Trophoblast cell (in vitro differentiated cells and primary cell): Measurements from ENCODE around the gene OPTC.

ENCODE experiments used
- DNase-seq, 2 donors: peaks; one replicate each; pipeline ENCODE4 v3.0.0-alpha.2; 2016
- H2AFZ ChIP-seq: 2 replicates; pipeline ENCODE4 v1.6.1; 2013; ENCODE audit warnings: low read length, moderate library complexity, mild to moderate bottlenecking; ENCODE audit not compliant: insufficient read depth, poor library complexity
- H2AK5ac ChIP-seq: 2 replicates; pipeline ENCODE4 v1.6.1; 2013; ENCODE audit warnings: mild to moderate bottlenecking, low read length
- H2BK120ac ChIP-seq: 2 replicates; pipeline ENCODE4 v1.6.1; 2013; ENCODE audit warnings: low read length, mild to moderate bottlenecking, moderate library complexity; ENCODE audit not compliant: insufficient read depth, poor library complexity
- H2BK12ac ChIP-seq: 2 replicates; pipeline ENCODE4 v1.6.1; 2013; ENCODE audit warnings: mild to moderate bottlenecking, low read length, moderate library complexity
- H2BK5ac ChIP-seq: 2 replicates; pipeline ENCODE4 v1.6.1; 2013; ENCODE audit warnings: low read length, low read depth, moderate library complexity, mild to moderate bottlenecking; ENCODE audit not compliant: poor library complexity
- H3K14ac ChIP-seq: 2 replicates; pipeline ENCODE4 v1.6.1; 2013; ENCODE audit warnings: mild to moderate bottlenecking, low read length
- H3K18ac ChIP-seq: 2 replicates; pipeline ENCODE4 v1.6.1; 2013; ENCODE audit warnings: mild to moderate bottlenecking, low read length
- H3K23ac ChIP-seq: 2 replicates; pipeline ENCODE4 v1.6.1; 2013; ENCODE audit warnings: low read length
- H3K27ac ChIP-seq: 2 replicates; pipeline ENCODE4 v1.5.1; 2013; ENCODE audit warnings: low read depth, mild to moderate bottlenecking, inconsistent platforms, low read length, moderate library complexity
- H3K27me3 ChIP-seq: 2 replicates; pipeline ENCODE4 v1.6.1; 2013; ENCODE audit warnings: inconsistent platforms, mild to moderate bottlenecking, low read length, moderate library complexity; ENCODE audit not compliant: insufficient read depth
- H3K36me3 ChIP-seq, 2 experiments: 1 replicate in 1 of 2; 2 replicates in 1 of 2; pipeline ENCODE4 v1.6.1; 2013; ENCODE audit warnings: low read length in 2 of 2, mild to moderate bottlenecking in 2 of 2, moderate library complexity in 1 of 2; ENCODE audit not compliant: insufficient read depth in 2 of 2, control insufficient read depth in 1 of 2
- H3K4ac ChIP-seq: 2 replicates; pipeline ENCODE4 v1.6.1; 2013; ENCODE audit warnings: low read depth, mild to moderate bottlenecking, low read length, moderate library complexity
- H3K4me1 ChIP-seq, 2 experiments: 1 replicate in 1 of 2; 2 replicates in 1 of 2; pipeline ENCODE4 v1.6.1; 2013; ENCODE audit warnings: low read length in 2 of 2, mild to moderate bottlenecking in 2 of 2, moderate library complexity in 1 of 2; ENCODE audit not compliant: insufficient read depth in 2 of 2, control insufficient read depth in 1 of 2
- H3K4me2 ChIP-seq: 2 replicates; pipeline ENCODE4 v1.6.1; 2013; ENCODE audit warnings: inconsistent platforms, mild to moderate bottlenecking, low read length, moderate library complexity
- H3K4me3 ChIP-seq: 2 replicates; pipeline ENCODE4 v1.5.1; 2013; ENCODE audit warnings: mild to moderate bottlenecking, low read depth, low read length, inconsistent platforms
- H3K79me1 ChIP-seq: one replicate; pipeline ENCODE4 v1.6.1; 2013; ENCODE audit warnings: low read length
- H3K79me2 ChIP-seq: 2 replicates; pipeline ENCODE4 v1.6.1; 2013; ENCODE audit warnings: low read length, mild to moderate bottlenecking; ENCODE audit not compliant: control insufficient read depth, insufficient read depth, poor library complexity
- H3K9ac ChIP-seq: 2 replicates; pipeline ENCODE4 v1.6.1; 2013; ENCODE audit warnings: mild to moderate bottlenecking, low read length
- H3K9me3 ChIP-seq: 2 replicates; pipeline ENCODE4 v1.6.1; 2013; ENCODE audit warnings: low read depth, mild to moderate bottlenecking, control low read depth, inconsistent platforms, low read length; ENCODE audit not compliant: insufficient read depth
- H4K12ac ChIP-seq: 2 replicates; pipeline ENCODE4 v1.6.1; 2013; ENCODE audit warnings: low read depth, mild to moderate bottlenecking, low read length, moderate library complexity
- H4K8ac ChIP-seq: 2 replicates; pipeline ENCODE4 v1.6.1; 2013; ENCODE audit warnings: low read depth, mild to moderate bottlenecking, low read length, moderate library complexity
- H4K91ac ChIP-seq: one replicate; pipeline ENCODE4 v1.6.1; 2013; ENCODE audit warnings: low read depth, mild to moderate bottlenecking, low read length, moderate library complexity
- WGBS: extraction: QIAGEN DNeasy Blood & Tissue Kit; methylation state at CpG from one replicate; pipeline ENCODE4 v1.1.7; 2013; ENCODE audit warnings: missing lambda C conversion rate; ENCODE audit not compliant: insufficient read length, insufficient coverage; ENCODE audit errors: extremely low coverage; 5-methylcytosine and 5-hydroxymethylcytosine counted together

OPTC gene

GRCh38 chr1:203492748-203493130 lies 1.2 kb upstream of the OPTC start:
- Histone ChIP-seq H3K4ac (no peak overlapping the region), H2BK5ac (no peak overlapping the region), H3K23ac (no peak overlapping the region), H4K8ac (no peak overlapping the region), H3K27me3 (no peaks in the 10 kb centered on the region), H3K79me2 (no peaks in the 10 kb centered on the region), H4K12ac (no peak overlapping the region), H3K27ac (no peak overlapping the region), H3K4me3 (no peak overlapping the region), H2AFZ (no peak overlapping the region), H2BK120ac (no peak overlapping the region), H3K9me3 (no peaks in the 10 kb centered on the region), H2BK12ac (no peak overlapping the region), H3K14ac (no peak overlapping the region), H3K79me1 (peaks cover 2% of the 10 kb centered on the region), H4K91ac (no peak overlapping the region), H3K36me3 (no peaks in the 10 kb centered on the region), H3K18ac (no peak overlapping the region), H2AK5ac (no peak overlapping the region), H3K4me2 (no peak overlapping the region), H3K4me1 (no peaks in the 10 kb centered on the region), H3K9ac (no peak overlapping the region)
- no peak for DNase-seq
- no CpG with 5 or more reads among the region's 6 CpGs for WGBS

- no peak overlapping the region for H2BK5ac ChIP-seq
- H3K27ac ChIP-seq: no peak overlapping the region
- no peak overlapping the region for H2BK120ac ChIP-seq
- H4K12ac ChIP-seq: no peak overlapping the region
- no peak overlapping the region for H3K9ac ChIP-seq
- DNase-seq: no peak
- H3K4me1 ChIP-seq: no peaks in the 10 kb centered on the region
- H4K8ac ChIP-seq: no peak overlapping the region
- H3K27me3 ChIP-seq: no peaks in the 10 kb centered on the region
- WGBS: no CpG with 5 or more reads among the region's 7 CpGs
- H3K36me3 ChIP-seq: no peaks in the 10 kb centered on the region
- no peaks in the 10 kb centered on the region for H3K79me2 ChIP-seq
- H2AK5ac ChIP-seq: no peak overlapping the region
- H4K91ac ChIP-seq: no peak overlapping the region
- peaks cover 2% of the 10 kb centered on the region for H3K9me3 ChIP-seq
- H3K18ac ChIP-seq: no peak overlapping the region
- H3K4ac ChIP-seq: no peak overlapping the region
- no peak overlapping the region for H3K4me3 ChIP-seq
- no peak overlapping the region for H3K4me2 ChIP-seq
- H3K79me1 ChIP-seq: no peaks in the 10 kb centered on the region
- no peak overlapping the region for H3K23ac ChIP-seq
- H2AFZ ChIP-seq: no peak overlapping the region
- no peak overlapping the region for H3K14ac ChIP-seq
- no peak overlapping the region for H2BK12ac ChIP-seq
These were observed 1.9 kb downstream of the OPTC start for GRCh38 chr1:203495845-203496244.

GRCh38 chr1:203497269-203497777 lies 3.4 kb downstream of the OPTC start:
- no peak overlapping the region for H3K23ac ChIP-seq
- H3K79me2 ChIP-seq: no peaks in the 10 kb centered on the region
- H3K27ac ChIP-seq: no peak overlapping the region
- H2BK12ac ChIP-seq: no peak overlapping the region
- H3K4ac ChIP-seq: no peak overlapping the region
- no peaks in the 10 kb centered on the region for H3K27me3 ChIP-seq
- WGBS: no CpG with 5 or more reads among the region's 5 CpGs
- no peak overlapping the region for H2BK5ac ChIP-seq
- no peak overlapping the region for H2AFZ ChIP-seq
- no peaks in the 10 kb centered on the region for H3K79me1 ChIP-seq
- no peak overlapping the region for H4K12ac ChIP-seq
- H3K18ac ChIP-seq: no peak overlapping the region
- H4K91ac ChIP-seq: no peak overlapping the region
- H3K4me2 ChIP-seq: no peak overlapping the region
- no peak overlapping the region for H3K4me3 ChIP-seq
- peaks cover 4% of the 10 kb centered on the region for H3K9me3 ChIP-seq
- H3K14ac ChIP-seq: no peak overlapping the region
- no peak overlapping the region for H4K8ac ChIP-seq
- DNase-seq: no peak
- H2AK5ac ChIP-seq: no peak overlapping the region
- H3K9ac ChIP-seq: no peak overlapping the region
- H2BK120ac ChIP-seq: no peak overlapping the region
- H3K4me1 ChIP-seq: peaks cover 2 to 3% of the 10 kb centered on the region in 2 experiments
- H3K36me3 ChIP-seq: no peaks in the 10 kb centered on the region

- Histone ChIP-seq H2BK12ac (no peak overlapping the region), H3K27me3 (no peaks in the 10 kb centered on the region), H3K4me3 (no peak overlapping the region), H3K9me3 (peaks cover 4% of the 10 kb centered on the region), H4K12ac (no peak overlapping the region), H2AK5ac (no peak overlapping the region), H2AFZ (no peak overlapping the region), H3K4me1 (peaks cover 3 to 5% of the 10 kb centered on the region in 2 experiments), H3K4ac (no peak overlapping the region), H3K4me2 (no peak overlapping the region), H3K23ac (no peak overlapping the region), H3K9ac (no peak overlapping the region), H3K14ac (no peak overlapping the region), H4K91ac (no peak overlapping the region), H3K27ac (no peak overlapping the region), H2BK120ac (no peak overlapping the region), H2BK5ac (no peak overlapping the region), H3K18ac (no peak overlapping the region), H3K79me2 (no peaks in the 10 kb centered on the region), H4K8ac (no peak overlapping the region), H3K36me3 (no peaks in the 10 kb centered on the region), H3K79me1 (peaks cover 2% of the 10 kb centered on the region)
- DNase-seq: no peak
- WGBS: no CpG with 5 or more reads among the region's 7 CpGs
These were observed 5.8 kb downstream of the OPTC start for GRCh38 chr1:203499643-203500278.
